GM12864 (cell line): Measurements from ENCODE around the gene IL25.
"Not testable (repeated sequence)": the region's sequence is repeated elsewhere in the genome, so short reads cannot be mapped to it uniquely, and the experiment has no call there.

Experiments used
- DNase-seq: peaks from one replicate; pipeline ENCODE4 v3.0.0-alpha.2; 2011; ENCODE audit warnings: low read depth
- H3K4me3 ChIP-seq: 2 replicates; pipeline ENCODE4 v1.5.1; 2011; ENCODE audit warnings: mild to moderate bottlenecking, low read depth, low read length, control low read depth
- TF ChIP-seq, protein P1 (sequence below): IDR thresholded peaks from 2 replicates; pipeline ENCODE4 v1.5.1; 2011; ENCODE audit warnings: low read depth, mild to moderate bottlenecking, moderate library complexity, low read length, control low read depth, inconsistent platforms; ENCODE audit errors: missing control alignments

IL25 gene

DNA sequence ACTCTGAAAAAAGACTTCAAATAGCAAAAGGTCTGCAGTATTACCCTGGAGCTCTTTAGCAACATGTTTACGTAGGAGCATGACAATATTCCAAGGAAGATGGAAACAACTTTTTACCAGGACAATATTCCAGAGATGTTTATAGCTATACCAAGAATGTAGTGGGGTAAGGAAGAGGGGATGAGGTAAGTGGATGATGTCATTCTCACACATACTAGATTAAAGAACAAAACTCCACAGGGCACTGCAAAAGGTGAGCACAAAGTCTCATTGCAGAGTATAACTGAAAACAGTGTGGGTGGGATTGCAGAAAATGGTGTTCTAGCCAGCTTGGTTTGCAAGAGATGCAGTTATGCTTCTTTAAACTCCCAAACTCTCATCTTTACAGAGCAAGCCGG, 12.6 kb downstream of the IL25 start:
- TF ChIP-seq, protein P1, sequence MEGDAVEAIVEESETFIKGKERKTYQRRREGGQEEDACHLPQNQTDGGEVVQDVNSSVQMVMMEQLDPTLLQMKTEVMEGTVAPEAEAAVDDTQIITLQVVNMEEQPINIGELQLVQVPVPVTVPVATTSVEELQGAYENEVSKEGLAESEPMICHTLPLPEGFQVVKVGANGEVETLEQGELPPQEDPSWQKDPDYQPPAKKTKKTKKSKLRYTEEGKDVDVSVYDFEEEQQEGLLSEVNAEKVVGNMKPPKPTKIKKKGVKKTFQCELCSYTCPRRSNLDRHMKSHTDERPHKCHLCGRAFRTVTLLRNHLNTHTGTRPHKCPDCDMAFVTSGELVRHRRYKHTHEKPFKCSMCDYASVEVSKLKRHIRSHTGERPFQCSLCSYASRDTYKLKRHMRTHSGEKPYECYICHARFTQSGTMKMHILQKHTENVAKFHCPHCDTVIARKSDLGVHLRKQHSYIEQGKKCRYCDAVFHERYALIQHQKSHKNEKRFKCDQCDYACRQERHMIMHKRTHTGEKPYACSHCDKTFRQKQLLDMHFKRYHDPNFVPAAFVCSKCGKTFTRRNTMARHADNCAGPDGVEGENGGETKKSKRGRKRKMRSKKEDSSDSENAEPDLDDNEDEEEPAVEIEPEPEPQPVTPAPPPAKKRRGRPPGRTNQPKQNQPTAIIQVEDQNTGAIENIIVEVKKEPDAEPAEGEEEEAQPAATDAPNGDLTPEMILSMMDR = no peak
- H3K4me3 ChIP-seq = no peak overlapping the region
- DNase-seq = no peak

DNA sequence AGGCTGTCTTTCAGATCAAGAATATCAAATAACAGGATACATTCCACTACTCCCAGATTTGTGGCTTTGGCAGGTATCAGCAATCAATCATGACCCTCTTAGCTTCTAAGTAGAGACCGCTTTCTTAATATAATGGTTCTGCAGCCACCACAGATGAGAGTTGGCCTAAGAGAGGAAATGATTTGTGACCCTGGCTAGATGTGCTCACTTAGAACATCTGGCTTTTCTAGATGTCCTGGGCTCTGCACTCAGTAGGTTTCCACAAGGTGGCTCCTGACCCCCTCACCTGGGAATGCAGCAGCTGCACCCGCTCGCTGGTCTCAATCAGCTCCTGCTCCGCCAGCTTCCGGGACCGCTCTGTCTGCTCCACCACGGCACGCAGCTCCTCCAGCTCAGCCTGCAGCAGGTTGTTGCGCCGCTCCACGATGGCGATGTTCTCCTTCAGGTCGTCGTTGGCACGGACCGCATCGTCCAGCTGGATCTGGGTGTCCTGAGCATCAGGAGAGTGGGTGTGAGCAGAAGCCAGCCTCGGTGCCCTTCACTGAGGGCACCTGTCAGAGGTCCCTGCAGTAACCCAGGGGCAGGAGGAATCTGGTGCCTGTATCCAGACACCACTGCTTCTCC, 13.1 kb downstream of the IL25 start:
- no peak overlapping the region for H3K4me3 ChIP-seq
- DNase-seq = no peak
- TF ChIP-seq, protein P1 = no peak

DNA sequence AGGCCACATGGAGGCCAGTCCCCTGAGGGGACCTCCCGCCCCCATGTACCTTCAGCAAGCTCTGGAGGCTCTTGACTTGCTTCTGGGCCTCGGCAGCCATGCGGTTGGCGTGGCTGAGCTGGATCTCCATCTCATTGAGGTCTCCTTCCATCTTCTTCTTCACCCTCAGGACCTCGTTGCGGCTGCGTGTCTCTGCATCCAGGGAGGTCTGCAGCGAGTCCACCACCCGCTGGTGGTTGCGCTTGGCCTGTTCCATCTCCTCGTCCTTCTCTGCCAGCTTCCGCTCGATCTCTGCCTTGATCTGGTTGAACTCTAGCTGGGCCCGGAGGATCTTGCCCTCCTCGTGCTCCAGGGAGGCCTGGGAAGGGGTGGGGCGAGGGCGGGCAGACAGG, 13.7 kb downstream of the IL25 start:
- H3K4me3 ChIP-seq, DNase-seq: not testable (repeated sequence)

DNA sequence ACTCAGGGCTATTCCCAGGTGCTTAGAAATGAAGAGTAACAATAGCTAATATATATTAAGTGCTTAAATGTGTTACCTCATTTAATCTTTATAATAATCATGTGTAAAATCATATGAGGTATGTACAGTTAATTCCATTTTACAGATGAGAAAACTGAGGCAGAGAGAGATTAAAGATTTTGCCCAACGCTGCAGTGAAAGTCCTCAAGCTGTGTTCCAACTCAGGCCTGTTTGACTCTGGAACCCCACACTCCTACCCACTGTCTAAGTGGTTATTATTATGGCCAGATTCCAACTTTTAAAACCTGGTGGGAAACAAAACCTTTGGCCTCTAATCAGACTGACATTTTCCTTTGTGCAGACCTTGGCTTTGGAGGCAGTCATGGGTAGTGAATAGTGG, 14.4 kb downstream of the IL25 start:
- H3K4me3 ChIP-seq = no peak overlapping the region
- TF ChIP-seq, protein P1 = no peak
- DNase-seq = no peak

DNA sequence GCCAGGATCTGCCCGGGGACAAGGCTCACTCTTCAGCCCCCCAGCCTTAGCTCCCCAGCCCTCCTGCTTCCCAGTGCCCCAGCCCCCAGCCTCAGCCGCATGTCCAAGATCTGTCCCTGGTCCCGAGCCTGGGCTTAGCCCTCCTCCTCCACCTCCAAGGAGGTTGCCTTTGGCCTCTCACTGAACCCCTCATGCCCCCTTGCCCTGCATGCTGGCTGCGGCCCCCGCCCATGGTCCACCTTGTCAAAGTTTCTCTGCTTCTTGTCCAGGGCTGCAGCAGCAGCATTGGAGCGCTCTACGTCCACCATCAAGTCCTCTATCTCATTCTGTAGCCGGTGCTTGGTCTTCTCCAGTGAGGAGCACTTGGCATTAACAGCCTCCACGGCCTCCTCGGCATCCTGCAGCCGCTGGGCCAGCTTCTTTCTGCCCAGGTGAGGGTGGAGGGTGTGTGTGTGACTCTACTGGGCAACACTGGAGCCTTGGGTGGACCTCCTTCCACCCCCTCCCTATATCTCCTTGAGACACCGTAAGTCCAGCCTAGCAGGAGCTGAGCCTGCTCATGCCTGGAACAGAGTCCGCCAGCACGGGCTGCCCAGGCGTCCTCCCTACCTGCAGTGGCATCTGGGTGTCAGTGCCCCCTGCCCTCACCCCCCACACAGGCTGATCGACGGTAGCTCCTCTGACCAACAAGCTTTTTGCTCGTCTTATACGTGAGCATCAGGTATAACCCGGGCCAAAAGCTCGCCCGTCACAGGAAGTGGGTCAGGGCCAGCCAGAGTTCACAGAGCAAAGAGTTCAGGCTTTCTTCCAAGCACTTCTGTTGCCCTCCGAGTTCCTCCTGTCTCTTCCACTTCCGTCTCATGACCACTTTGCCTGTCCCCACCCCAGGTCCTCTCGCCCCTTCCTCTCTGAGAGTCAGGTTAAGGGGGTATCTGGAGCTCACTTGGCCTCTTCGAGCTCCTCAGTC, 15.6 kb downstream of the IL25 start:
- DNase-seq = no peak
- TF ChIP-seq, protein P1 = no peak
- no peak overlapping the region for H3K4me3 ChIP-seq

DNA sequence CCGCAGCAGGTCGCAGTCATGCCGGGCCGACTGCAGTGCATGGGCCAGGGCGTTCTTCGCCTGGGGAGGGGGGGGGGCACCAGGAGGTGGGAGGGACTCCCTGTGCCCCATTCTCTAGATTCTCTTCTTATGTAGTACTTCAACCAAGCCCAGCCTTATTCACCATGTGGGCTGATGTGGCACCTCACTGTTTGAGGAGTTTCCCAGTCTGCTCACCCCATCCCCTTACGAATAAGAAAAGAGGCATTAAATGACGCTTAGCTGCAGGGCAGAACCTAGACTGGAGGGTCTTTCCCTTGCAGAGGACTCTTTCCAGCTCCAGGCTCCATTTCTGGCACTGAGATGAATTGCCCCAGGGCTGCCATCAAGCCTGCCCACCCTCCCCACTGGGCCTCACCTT, 16.4 kb downstream of the IL25 start:
- TF ChIP-seq, protein P1 = no peak
- no peak for DNase-seq
- H3K4me3 ChIP-seq = no peak overlapping the region

DNA sequence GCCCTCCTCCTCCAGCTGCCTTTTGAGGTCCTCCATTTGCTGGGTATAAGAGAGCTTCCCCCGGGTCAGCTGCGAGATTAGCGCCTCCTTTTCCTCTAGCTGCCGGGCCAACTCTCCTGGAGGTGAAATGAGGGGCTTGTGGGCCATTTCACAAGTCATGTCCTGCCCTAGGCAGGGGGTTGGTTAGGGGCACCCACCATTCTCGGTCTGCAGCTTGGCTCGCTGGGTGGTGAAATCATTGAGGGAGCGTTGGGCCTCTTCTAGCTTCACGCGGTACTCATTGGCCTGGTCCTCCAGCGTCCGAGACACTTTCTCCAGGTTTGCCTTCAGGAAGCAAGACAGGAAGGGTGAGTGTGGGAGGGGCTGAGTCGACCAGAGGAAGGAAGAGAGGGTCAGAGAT, 16.8 kb downstream of the IL25 start:
- DNase-seq = no peak
- H3K4me3 ChIP-seq = no peak overlapping the region
- TF ChIP-seq, protein P1 = no peak

DNA sequence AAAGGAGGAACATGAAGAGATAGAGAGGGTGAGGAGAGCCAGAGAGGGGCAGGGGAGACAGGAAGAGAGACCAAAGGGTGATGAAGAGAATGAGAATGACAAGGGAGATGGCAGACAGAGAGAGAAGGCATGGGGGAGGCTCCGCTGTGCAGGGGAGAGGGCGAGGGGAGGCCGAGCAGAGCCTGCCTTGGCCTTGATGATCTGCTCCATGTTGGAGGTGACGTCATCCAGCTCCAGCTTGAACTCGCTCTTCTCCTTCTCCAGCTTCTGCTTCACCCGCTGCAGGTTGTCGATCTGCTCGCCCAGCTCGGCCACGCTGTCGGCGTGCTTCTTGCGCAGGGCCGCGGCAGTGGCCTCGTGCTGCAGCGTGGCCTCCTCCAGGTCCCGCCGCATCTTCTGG, 17.3 kb downstream of the IL25 start:
- not testable (repeated sequence) for DNase-seq, H3K4me3 ChIP-seq
